Right cardiac atrium (tissue), 5 donors: ENCODE measurements around the gene SCLT1. TPM values are rescaled to one million over a fixed set of nuclear protein-coding genes. Genes with fewer than 3 reads are reported as not detected.
A peak's percentile ranks its signal among the peaks of the same experiment; 100 is the strongest.

Experiments
- ATAC-seq, 2 donors: fragments of 200-7000 bp; cut with Tn5 transposase; one replicate each; pipeline versions ENCODE4 v1.8.0 to v1.9.1; 2020; ENCODE audit warnings: moderate library complexity in 2 of 2, mild to moderate bottlenecking in 1 of 2
- DNase-seq, 3 donors: peaks; one replicate each; pipeline ENCODE4 v3.0.0-alpha.2; 2020
- H3K27ac ChIP-seq: one replicate; pipeline ENCODE4 v1.5.1; 2013; ENCODE audit warnings: mild to moderate bottlenecking, low read length, control low read depth, moderate library complexity
- H3K27me3 ChIP-seq: one replicate; pipeline ENCODE4 v1.6.1; 2013; ENCODE audit not compliant: control insufficient read depth, insufficient read depth
- H3K4me1 ChIP-seq: one replicate; pipeline ENCODE4 v1.6.1; 2013; ENCODE audit warnings: low read length; ENCODE audit not compliant: control insufficient read depth, insufficient read depth
- H3K4me3 ChIP-seq: one replicate; pipeline ENCODE4 v1.5.1; 2013; ENCODE audit warnings: low read length, control low read depth
- H3K9me3 ChIP-seq: one replicate; pipeline ENCODE4 v1.6.1; 2013; ENCODE audit warnings: low read length; ENCODE audit not compliant: control insufficient read depth
- WGBS: extraction: QIAGEN DNeasy Blood & Tissue Kit; methylation state at CpG from one replicate; pipeline ENCODE4 v1.1.7; 2013; 5-methylcytosine and 5-hydroxymethylcytosine counted together
- intact Hi-C, 4 donors: fragments of 100-400 bp; cut with DNase I; formaldehyde crosslinking; loops; one replicate each; pipeline versions ENCODE4 v1.11.0 to v1.14.0; 2022 to 2023
- polyA plus RNA-seq: library from polyadenylated mRNA; stranded (reverse); fragments of 200-250 nt; gene quantifications from one replicate; pipeline ENCODE4 v1.2.3, GENCODE V29; 2013
- total RNA-seq, 4 donors: library from RNA; stranded (reverse); fragmentation: NEBNext Ultra II Directional; extraction: Animal tissue kit (Norgen Biotek cat#: 25700); gene quantifications; one replicate each; pipeline ENCODE4 v1.2.1, GENCODE V29; 2021
- donor health status: healthy with polysubstance abuse.
- donor health status: DM: no; HTN: yes; CAD: no.
- donor health status: DM: no; HTN: no; CAD: no.
- donor health status: DM: no; HTN: yes; CAD: no; lungs with severe emphysema.
- donor health status: DM: yes; HTN: yes; CAD: no.

SCLT1 gene
- total and polyA plus RNA-seq, 5 donors: 5.5 to 19.2 (median 15.4) TPM

DNA sequence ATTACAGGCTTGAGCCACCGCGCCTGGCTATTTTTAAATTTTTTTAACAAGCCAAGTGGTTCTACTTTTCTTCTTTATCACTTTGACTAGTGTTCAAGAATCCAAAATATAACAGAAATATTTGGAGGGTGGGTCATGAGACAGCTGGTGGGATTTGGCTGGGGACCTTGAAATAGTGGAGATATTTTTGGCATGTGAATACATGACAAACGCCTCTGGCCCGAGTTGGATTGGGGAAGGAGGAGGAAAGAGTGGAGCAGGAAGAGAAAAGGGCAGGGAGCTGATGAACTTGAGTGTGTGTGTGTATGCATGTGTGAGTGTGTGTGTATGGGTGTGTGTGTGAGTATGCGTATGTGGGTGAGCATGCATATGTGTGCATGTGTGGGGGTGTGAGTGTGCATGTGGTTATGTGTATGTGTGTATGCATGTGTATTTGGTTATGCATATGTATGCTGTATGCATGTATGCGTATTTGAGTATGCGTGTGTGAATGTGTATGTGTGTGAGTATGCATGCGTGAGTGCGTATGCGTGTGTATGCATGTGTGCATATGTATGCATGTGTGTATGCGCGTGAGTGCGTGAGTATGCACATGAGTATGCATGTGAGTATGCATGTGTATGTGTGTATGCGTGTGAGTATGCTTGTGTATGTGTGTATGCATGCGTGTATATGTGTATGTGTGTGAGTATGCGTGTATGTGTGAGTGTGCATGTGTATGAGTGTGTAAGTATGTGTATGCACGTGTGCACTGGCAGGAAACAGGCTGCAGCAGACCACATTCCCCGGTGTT lies 234.3 kb downstream of the SCLT1 start:
- intact Hi-C loops: loop anchor here in 1 of 4 donors (10.0 kb wide), 1 partner anchor 294 kb away; no protein-coding TSS in a partner anchor
- WGBS: 71% methylated on average over 18 of the region's 18 CpGs
- H3K27me3 ChIP-seq: no peaks in the 10 kb centered on the region
- no peak overlapping the region for H3K4me3 ChIP-seq
- peaks cover 3% of the 10 kb centered on the region for H3K4me1 ChIP-seq
- DNase-seq: peak in 2 of 3 donors; percentile 34 to 63
- H3K9me3 ChIP-seq: no peaks in the 10 kb centered on the region
- ATAC-seq: peak; percentile 42 to 49
- no peak overlapping the region for H3K27ac ChIP-seq

DNA sequence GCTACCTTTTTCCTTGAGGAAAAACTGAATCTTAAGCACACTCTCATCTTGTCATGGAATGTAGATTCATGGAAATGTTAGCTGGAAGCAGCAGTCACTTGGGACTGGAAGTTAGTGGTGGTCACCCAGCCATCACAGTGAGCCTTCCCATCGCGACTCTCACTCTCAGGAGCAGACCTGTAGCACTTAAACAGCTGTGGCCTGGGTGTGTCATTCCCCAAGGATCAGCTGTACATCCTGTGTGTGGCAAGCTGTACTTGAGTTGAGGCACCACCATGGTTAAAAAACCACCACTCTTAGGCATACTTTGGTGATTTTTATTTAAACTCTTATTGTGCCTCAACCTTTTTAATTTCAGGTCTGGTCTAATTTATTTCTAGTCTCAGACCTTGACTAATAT lies 237.1 kb downstream of the SCLT1 start:
- intact Hi-C loops: loop anchor here in 1 of 4 donors (10.0 kb wide), 1 partner anchor 291 kb away; no protein-coding TSS in a partner anchor
- DNase-seq (no peak), ATAC-seq (no peak)
- peaks cover 3% of the 10 kb centered on the region for H3K4me1 ChIP-seq
- H3K4me3 ChIP-seq: no peak overlapping the region
- WGBS: 88% methylated on average over 2 of the region's 2 CpGs
- H3K27ac ChIP-seq: no peak overlapping the region
- H3K27me3 ChIP-seq: no peaks in the 10 kb centered on the region
- H3K9me3 ChIP-seq: no peaks in the 10 kb centered on the region

DNA sequence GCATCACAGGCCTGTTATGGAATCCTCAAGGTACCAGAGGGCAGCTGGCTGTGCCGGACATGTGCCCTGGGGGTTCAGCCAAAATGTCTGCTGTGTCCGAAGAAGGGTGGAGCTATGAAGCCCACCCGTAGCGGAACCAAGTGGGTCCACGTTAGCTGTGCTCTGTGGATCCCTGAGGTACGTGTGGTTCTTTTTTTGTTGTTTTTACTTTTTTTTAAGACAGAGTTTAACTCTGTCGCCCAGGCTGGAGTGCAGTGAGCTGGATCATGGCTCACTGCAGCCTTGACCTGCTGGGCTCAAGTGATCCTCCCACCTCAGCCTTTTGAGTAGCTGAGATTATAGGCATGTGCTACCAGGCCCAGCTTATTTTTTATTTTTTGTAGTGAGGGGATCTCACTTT lies 237.7 kb downstream of the SCLT1 start:
- H3K27ac ChIP-seq: no peak overlapping the region
- ATAC-seq: no peak
- intact Hi-C loops: loop anchor here in 1 of 4 donors (10.0 kb wide), 1 partner anchor 291 kb away; no protein-coding TSS in a partner anchor
- no peaks in the 10 kb centered on the region for H3K27me3 ChIP-seq
- DNase-seq: no peak
- H3K4me1 ChIP-seq: peaks cover 3% of the 10 kb centered on the region
- no peak overlapping the region for H3K4me3 ChIP-seq
- 87% methylated on average over 7 of the region's 7 CpGs for WGBS
- no peaks in the 10 kb centered on the region for H3K9me3 ChIP-seq

DNA sequence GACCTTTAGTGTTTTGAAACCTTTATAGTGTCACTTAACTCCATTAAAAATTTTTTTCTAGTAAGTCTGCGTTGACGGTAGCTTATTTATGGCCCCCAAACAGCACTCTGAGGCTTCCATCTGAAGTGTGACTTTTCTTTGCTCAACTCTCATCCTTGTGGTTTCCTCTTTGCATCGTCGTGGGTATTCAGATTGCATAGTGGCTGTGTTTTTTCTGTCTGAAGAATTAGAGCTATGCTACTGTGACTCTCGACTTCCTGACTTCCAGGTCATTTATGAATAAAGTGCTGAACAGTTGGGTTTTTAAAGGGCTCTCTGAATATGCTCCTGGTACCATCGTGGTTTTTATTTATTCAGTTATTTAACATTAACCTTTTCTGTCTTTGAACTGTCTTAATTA lies 238.9 kb downstream of the SCLT1 start:
- Histone ChIP-seq H3K27ac (no peak overlapping the region), H3K4me1 (peaks cover 3% of the 10 kb centered on the region), H3K27me3 (no peaks in the 10 kb centered on the region), H3K9me3 (no peaks in the 10 kb centered on the region), H3K4me3 (no peak overlapping the region)
- intact Hi-C loops: loop anchor here in 1 of 4 donors (10.0 kb wide), 1 partner anchor 290 kb away; no protein-coding TSS in a partner anchor
- ATAC-seq (no peak), DNase-seq (no peak)
- 59% methylated on average over 6 of the region's 6 CpGs for WGBS

DNA sequence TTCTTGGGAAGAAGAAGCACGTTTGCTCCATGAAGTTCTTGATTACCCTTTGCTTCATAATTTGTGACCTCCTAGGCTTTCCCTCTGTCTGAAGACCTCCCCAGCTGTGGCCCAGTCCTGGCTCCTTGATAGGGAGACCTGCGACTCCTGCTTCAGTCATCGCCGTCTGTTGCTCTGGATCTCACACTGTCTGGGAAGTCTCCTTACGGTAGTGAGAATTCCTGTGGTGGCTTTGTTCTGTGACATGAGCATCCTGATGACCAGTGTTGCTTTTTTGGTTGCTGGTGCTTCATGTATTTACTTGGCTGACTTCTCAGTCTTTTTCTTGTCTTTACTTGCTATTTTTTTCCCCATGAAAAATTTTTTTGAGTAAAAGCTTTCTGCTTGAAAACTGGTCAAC lies 239.6 kb downstream of the SCLT1 start:
- Histone ChIP-seq H3K27ac (no peak overlapping the region), H3K9me3 (no peaks in the 10 kb centered on the region), H3K27me3 (no peaks in the 10 kb centered on the region), H3K4me1 (no peaks in the 10 kb centered on the region), H3K4me3 (no peak overlapping the region)
- ATAC-seq (no peak), DNase-seq (no peak)
- intact Hi-C loops: loop anchor here in 1 of 4 donors (10.0 kb wide), 1 partner anchor 289 kb away; no protein-coding TSS in a partner anchor
- 83% methylated on average over 5 of the region's 5 CpGs for WGBS

DNA sequence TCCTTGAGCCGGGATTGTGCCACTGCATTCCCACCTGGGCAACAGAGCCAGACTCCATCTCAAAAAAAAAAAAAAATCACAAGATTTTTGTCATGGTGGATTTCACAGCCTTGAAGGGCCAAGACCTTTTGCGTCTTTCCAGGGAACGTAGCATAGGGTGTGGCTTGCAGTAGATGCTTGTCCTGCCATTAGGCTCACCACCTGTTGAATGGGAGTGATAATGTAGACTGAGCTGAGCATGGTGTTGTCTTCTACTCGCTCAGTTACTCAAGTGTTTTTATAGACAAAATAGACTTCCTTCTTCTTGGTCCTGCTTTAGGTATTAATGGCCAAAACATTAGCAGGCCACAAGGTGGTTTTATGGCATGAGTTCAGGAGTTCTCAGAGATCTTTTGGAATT lies 243.1 kb downstream of the SCLT1 start:
- intact Hi-C loops: loop anchor here in 1 of 4 donors (10.0 kb wide), 1 partner anchor 285 kb away; no protein-coding TSS in a partner anchor
- Histone ChIP-seq H3K27me3 (no peaks in the 10 kb centered on the region), H3K27ac (no peak overlapping the region), H3K9me3 (no peaks in the 10 kb centered on the region), H3K4me1 (no peaks in the 10 kb centered on the region), H3K4me3 (no peak overlapping the region)
- 97% methylated on average over 4 of the region's 4 CpGs for WGBS
- ATAC-seq (no peak), DNase-seq (no peak)

DNA sequence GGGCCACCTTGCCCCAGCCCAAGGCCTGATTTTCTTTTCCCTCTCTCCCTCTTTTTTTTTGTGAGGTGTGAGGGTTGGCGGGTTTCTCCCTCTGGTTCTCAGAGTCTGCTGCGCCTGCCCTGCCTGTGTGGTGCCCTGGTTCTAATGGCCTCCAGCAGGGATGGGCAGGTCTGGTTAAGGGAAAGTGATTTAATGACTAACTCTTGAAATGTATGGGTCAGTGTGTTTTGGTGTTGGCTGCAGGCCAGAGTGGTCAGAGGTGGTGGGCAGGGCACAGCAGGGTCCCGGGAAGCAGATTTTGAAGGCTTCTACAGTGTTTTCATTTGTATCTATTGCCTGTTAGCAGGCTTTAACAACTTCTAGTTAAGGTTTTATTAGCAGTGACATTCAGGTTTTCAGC lies 244.9 kb downstream of the SCLT1 start:
- Histone ChIP-seq H3K9me3 (no peaks in the 10 kb centered on the region), H3K4me1 (peaks cover 3% of the 10 kb centered on the region), H3K4me3 (no peak overlapping the region), H3K27me3 (no peaks in the 10 kb centered on the region), H3K27ac (no peak overlapping the region)
- 95% methylated on average over 3 of the region's 3 CpGs for WGBS
- DNase-seq: no peak
- no peak for ATAC-seq
- intact Hi-C loops: no loop called here

DNA sequence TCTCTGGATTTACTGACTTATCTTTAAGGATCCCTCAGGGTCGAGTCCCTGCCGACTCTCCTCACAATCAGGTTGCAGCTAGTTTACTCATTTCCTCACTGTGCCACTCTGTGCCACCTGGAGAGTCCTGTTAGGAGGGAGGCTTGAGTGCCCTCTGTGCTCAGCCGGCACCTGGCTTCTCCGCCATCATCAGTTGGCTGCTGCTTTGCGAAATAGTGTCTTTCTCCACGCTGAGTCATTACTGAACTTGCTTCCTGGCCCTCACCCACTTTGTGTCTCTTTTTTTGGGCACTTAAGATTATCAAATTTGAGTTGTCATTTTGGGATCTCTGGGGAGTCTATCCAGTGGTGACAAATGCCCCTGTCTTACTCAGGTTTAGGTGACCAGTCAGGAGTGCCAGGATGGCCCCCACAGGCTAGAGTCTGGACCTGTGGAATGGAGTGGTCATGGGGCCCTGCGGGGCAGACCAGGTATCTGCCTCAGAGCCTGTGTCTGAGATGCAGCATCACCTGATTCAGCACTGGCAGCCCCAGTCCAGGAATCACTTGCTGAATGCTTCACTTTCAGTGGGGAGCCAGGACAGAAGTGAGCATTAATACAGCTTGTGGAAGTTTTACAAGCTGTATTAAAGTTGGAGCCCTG lies 246.1 kb downstream of the SCLT1 start:
- intact Hi-C loops: no loop called here
- ATAC-seq: no peak
- no peak for DNase-seq
- no peaks in the 10 kb centered on the region for H3K27me3 ChIP-seq
- H3K9me3 ChIP-seq: no peaks in the 10 kb centered on the region
- WGBS: 83% methylated on average over 7 of the region's 7 CpGs
- H3K4me3 ChIP-seq: no peak overlapping the region
- no peak overlapping the region for H3K27ac ChIP-seq
- H3K4me1 ChIP-seq: peaks cover 4% of the 10 kb centered on the region

DNA sequence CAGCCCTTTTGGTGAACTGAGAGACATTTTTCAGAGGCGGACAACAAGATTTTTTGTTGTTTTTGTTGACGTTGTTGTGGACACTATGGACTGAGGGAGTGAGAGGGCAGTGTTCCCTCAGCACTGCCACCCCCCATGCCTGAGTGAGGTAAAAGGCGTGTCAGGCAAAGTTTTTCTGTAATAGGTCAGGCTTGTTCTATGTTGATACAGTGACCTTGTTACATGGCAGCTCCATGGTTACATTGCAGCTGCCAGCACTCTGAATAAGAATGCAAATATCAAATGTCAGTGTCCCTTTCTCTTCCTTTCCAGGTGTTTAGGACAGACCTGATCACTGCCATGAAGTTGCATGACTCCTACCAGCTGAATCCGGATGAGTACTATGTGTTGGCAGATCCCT lies 247.3 kb downstream of the SCLT1 start:
- intact Hi-C loops: no loop called here
- H3K27ac ChIP-seq: no peak overlapping the region

DNA sequence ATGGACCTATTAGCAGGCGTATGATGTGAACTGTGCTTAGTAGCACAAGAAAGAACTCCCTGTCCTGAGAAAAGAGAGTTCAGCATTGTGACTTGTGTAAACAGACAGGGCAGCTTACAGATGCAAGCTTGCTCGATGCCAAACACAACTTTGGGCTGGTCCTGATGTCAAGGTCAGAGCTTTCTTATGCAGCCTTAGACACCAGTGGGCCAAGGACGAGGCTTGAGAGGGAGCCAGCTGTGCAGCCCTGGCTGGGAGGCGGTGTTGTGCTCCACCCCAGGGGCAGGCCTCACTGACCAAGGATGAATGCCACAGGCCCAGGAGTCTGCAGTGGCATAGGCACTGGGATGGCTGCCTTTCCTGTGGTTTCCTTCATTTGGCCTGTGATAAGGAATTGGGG lies 248.4 kb downstream of the SCLT1 start:
- 50% methylated on average over 4 of the region's 4 CpGs for WGBS
- intact Hi-C loops: no loop called here
- peaks cover 16% of the 10 kb centered on the region for H3K4me1 ChIP-seq
- H3K4me3 ChIP-seq: no peak overlapping the region
- H3K27ac ChIP-seq: no peak overlapping the region
- peak; percentile 84 to 86 for ATAC-seq
- no peaks in the 10 kb centered on the region for H3K9me3 ChIP-seq
- peak; percentile 53 to 87 (median 73) for DNase-seq
- no peaks in the 10 kb centered on the region for H3K27me3 ChIP-seq

More for the DNA sequence above, 247.3 kb downstream of the SCLT1 start:
- DNase-seq: no peak
- peak; percentile 27 to 48 for ATAC-seq
- Histone ChIP-seq H3K4me1 (peaks cover 11% of the 10 kb centered on the region), H3K4me3 (no peak overlapping the region), H3K9me3 (no peaks in the 10 kb centered on the region), H3K27me3 (no peaks in the 10 kb centered on the region)
- 80% methylated on average over 4 of the region's 4 CpGs for whole genome bisulfite sequencing

DNA sequence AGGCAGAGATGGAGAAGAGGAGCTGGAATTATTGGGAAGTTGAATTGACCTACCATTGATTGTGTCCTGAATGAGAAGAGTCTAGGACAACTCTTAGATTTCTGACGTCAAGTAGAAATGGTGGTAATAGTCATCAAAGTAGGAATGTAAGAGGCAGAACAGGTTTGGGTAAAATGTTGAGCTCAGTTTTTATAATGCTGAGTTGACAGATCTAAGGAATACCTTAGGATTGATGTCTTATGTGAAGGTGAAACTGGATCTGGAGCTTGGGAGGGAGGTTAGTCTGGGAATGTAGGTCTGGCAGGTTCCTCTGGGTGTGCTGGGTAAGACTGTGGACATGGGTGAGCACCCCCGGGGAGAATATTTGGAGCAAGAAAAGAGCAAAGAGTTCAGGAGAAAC lies 251.9 kb downstream of the SCLT1 start:
- Histone ChIP-seq H3K27me3 (no peaks in the 10 kb centered on the region), H3K27ac (no peak overlapping the region), H3K4me3 (no peak overlapping the region), H3K9me3 (no peaks in the 10 kb centered on the region), H3K4me1 (peaks cover 18% of the 10 kb centered on the region)
- intact Hi-C loops: no loop called here
- 93% methylated on average over 2 of the region's 2 CpGs for WGBS
- ATAC-seq: no peak
- DNase-seq: no peak
